ENCODE data around the gene KLF3.
"Not testable (repeated sequence)": the region's sequence is repeated elsewhere in the genome, so short reads cannot be mapped to it uniquely, and the experiment has no call there.

The KLF3 gene

GRCh38 chr4:38663801-38664705 lies at the start of gene KLF3:
KLF3 (plus strand) TSS chr4:38664199; CDS start chr4:38680626, 16,427 bp downstream.
- peak; percentile 49 for DNase-seq

- no peak for DNase-seq
Measured at GRCh38 chr4:38614231-38614630, 49.8 kb upstream of the KLF3 start.

- DNase-seq = no peak
Measured at GRCh38 chr4:38615847-38616246, 48.2 kb upstream of the KLF3 start.

GRCh38 chr4:38618505-38618904 lies 45.5 kb upstream of the KLF3 start:
- DNase-seq = no peak

- DNase-seq = no peak
Measured at GRCh38 chr4:38619316-38619715, 44.7 kb upstream of the KLF3 start.

- DNase-seq = no peak
Measured at GRCh38 chr4:38620065-38620464, 43.9 kb upstream of the KLF3 start.

GRCh38 chr4:38620527-38621027 lies 43.4 kb upstream of the KLF3 start:
- DNase-seq = no peak

- DNase-seq = no peak
Measured at GRCh38 chr4:38621028-38621684, 42.8 kb upstream of the KLF3 start.

GRCh38 chr4:38621831-38622230 lies 42.2 kb upstream of the KLF3 start:
- DNase-seq = no peak

GRCh38 chr4:38622340-38622739 lies 41.7 kb upstream of the KLF3 start:
- not testable (repeated sequence) for DNase-seq

- DNase-seq = no peak
Measured at GRCh38 chr4:38623260-38623659, 40.7 kb upstream of the KLF3 start.

GRCh38 chr4:38624311-38624710 lies 39.7 kb upstream of the KLF3 start:
- no peak for DNase-seq

GRCh38 chr4:38625508-38625907 lies 38.5 kb upstream of the KLF3 start:
- DNase-seq = no peak

- DNase-seq = not testable (repeated sequence)
Measured at GRCh38 chr4:38626901-38627444, 37.0 kb upstream of the KLF3 start.

GRCh38 chr4:38630519-38630918 lies 33.5 kb upstream of the KLF3 start:
- no peak for DNase-seq

- no peak for DNase-seq
Measured at GRCh38 chr4:38634047-38634759, 29.8 kb upstream of the KLF3 start.

- DNase-seq = no peak
Measured at GRCh38 chr4:38639242-38639641, 24.8 kb upstream of the KLF3 start.

GRCh38 chr4:38641811-38642210 lies 22.2 kb upstream of the KLF3 start:
- no peak for DNase-seq

- DNase-seq = no peak
Measured at GRCh38 chr4:38644201-38644600, 19.8 kb upstream of the KLF3 start.

GRCh38 chr4:38647101-38647819 lies 16.7 kb upstream of the KLF3 start:
- DNase-seq = no peak

- DNase-seq = no peak
Measured at GRCh38 chr4:38650133-38650532, 13.9 kb upstream of the KLF3 start.

- no peak for DNase-seq
Measured at GRCh38 chr4:38654273-38654672, 9.7 kb upstream of the KLF3 start.
